ENCODE results near the gene ZFAND3.
A peak's percentile ranks its signal among the peaks of the same experiment; 100 is the strongest.

ZFAND3 gene

DNA sequence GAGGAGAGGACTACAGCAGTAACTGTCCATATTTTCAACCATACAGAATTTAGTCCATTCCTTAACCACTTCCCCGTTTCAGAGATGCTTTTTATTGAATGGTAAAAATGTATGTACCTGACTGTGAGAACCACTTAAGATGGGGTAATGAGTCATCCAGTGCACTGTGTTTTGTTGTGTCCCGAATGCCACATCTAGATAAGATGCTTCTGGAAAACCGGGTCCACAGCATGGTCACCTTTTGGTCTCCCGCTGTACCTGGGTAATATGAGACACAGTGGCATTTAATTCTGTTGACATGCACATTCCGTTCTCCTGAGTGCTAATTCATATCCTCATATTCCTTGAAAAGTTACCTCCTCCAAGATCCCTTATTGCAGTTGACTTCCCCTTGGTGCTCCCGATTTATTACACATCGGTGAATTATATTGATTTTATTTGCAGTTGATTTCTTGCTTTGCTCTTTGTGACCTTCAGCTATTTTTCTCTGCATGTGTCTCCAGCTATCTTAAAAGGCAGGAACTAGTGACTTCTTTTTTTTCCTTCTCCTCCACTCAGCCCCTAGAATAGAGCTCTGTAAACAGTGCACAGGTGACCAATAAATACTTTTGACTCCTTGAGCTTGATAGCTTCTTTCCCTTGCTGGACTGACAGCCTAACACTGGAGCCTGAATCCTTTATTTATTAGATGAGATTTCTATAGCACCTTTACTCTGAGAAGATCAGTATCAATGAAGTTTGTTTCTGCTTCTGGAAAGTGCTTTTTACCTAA is 314.6 kb downstream of the ZFAND3 start:
- DNase-seq (ENCODE audit: low spot score) = no peak

DNA sequence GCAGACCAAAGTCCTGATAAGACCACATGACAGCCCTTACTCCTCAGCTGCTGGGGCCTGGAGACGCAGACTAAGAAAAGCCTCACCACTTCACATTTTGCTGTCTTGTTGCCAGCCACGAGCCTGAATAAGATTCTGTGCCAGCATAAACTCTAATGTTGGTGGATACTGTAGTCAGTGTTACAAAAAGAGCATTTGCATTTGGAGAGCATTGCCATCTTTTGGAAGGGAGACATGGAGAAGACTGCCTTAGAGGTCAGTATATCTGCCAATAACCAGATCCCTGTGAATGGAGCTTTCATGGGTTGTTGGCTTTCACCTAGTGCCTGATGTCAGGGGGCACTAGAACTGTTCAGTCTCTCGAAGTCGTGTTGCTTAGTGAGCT is 315.2 kb downstream of the ZFAND3 start:
- no peak for DNase-seq (ENCODE audit: low spot score)

DNA sequence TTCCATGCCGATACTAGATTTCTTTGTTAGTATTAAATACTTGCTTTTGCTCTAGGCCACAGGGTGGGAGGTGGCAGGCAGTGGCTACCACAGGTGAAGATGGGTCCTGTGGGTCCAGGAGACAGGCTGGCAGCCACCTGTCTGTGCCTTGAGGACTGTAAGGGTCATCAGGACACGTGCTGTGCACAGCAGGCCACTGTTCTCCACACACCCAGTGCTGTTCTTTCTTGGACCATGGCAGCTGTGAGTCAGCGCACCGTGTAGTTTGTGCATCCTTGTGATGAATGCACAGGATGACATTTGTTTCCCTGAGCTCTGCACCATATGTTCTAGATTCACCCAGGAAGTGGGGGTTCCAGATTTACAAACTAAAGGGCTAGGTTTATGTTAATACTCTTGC is 317.0 kb downstream of the ZFAND3 start:
- no peak for DNase-seq (ENCODE audit: low spot score)

DNA sequence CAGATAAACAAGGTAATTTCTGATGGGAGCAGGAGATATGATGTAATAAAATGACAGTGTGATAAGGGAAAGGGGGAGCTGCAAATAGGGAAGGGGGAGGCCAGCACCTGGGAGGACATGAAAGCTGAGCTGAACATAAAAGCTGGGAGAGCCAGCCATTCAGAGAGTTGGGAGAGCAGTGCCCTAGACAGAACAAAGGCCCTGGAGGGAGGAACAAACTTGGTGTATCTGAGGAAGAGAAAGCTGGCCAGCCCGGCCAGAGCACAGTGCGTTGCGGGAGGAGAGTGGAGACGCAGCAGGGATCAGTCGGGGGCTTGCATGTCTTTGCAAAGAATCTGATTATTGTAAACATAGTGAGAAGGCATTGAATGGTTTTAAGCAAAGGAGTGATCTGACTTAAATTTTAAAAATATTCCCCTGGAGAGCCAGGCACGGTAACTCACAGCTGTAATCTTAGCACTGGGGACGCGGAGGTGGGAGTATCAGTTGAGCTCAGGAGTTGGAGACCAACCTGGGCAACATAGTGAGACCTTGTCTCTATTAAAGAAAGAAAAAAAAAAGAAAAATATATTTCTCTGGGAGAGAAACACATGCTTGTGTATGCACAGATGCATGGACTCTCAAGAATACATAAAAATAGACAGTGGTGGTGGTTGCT is 318.2 kb downstream of the ZFAND3 start:
- peak; percentile 29 for DNase-seq (ENCODE audit: low spot score)

DNA sequence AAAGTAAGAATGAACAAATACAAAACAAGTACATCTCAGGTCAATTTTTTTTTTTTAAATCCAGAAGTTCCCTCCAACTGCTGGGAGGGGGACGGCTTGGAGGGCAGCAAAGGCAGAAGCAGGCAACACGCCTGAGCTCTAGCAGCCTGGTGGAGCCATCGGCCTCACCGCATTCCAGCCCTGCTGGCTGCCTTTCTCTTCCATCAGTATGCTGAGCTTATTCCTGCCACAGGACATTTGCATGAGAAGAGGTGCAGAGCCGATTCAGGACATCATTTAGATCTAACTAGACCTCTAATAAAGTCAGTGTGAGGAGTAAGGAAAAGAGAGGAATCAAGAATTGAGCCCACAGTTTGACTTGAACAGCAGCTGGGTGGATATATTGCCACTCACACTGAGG is 318.8 kb downstream of the ZFAND3 start:
- no peak for DNase-seq (ENCODE audit: low spot score)

DNA sequence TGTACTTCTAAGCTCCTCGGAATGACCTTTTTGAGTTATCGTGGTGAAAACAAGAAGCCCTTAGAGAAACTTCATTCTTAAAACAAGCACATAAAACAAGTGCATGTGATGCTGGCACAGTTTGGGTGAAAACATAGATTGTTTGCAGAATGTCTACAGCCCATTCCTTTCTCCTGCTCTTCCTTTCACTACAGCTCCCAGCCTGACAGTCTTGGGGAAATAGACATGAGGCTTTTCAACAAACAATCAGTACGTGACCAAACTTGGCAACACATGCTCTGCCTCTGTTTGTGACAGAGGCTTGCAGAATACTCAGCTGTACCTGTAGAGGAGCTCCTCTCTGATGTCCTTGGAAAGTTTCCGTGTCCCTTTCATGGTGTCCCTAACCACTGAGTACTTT is 321.6 kb downstream of the ZFAND3 start:
- no peak for DNase-seq (ENCODE audit: low spot score)

DNA sequence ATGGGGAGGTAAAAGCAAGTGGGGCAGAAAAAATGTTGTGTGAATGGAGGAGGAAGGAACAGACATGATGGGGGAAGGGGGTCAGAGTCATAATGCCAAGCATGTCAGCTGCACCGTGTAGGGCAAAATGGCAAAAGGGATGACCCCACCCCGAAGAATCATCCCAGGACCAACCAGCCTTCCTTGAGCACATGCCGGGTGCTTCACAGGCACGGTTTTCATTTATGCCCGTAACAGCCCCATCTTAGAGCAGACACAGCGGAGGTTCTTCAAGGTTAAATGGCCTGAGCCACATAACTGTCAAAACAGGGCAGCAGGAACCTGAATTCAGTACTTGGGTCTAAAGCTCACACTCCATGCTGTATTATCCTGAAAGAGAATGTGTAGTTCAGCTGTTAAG is 322.2 kb downstream of the ZFAND3 start:
- DNase-seq (ENCODE audit: low spot score) = no peak

DNA sequence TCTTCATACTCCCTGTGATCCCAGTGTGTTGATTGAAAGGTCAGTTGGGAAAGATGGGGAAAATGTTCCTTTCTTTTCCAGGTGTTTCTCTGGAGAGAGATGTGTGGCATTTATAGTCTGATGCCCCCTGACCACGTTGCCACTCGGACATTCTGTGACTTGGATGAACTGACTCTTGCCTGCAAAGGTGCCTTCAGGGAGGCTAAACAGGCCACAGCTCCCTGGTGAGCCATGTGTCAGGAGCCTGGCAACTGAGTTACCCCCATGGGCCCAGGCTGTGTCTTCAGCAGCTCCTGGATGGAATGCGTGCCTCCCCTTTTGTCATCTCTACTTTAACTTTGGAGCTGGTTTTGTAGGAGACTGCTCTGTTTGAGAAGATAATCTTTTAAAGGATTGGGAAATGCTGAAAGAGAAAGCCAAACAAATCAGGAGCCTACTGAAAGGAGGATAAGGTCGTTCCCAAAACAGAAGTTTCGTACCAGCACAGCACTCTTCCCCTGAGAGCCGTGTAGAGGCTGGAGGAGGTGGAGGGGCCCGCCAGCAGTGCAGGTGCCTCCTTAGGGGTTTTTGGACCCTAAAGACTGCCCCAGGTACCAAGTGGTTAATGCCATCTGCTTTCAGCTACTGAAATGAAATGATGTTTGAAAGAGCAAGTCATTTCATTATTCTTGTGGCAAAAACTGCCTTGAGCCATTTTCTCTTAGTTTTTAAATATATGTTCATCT is 322.8 kb downstream of the ZFAND3 start:
- DNase-seq (ENCODE audit: low spot score) = no peak

DNA sequence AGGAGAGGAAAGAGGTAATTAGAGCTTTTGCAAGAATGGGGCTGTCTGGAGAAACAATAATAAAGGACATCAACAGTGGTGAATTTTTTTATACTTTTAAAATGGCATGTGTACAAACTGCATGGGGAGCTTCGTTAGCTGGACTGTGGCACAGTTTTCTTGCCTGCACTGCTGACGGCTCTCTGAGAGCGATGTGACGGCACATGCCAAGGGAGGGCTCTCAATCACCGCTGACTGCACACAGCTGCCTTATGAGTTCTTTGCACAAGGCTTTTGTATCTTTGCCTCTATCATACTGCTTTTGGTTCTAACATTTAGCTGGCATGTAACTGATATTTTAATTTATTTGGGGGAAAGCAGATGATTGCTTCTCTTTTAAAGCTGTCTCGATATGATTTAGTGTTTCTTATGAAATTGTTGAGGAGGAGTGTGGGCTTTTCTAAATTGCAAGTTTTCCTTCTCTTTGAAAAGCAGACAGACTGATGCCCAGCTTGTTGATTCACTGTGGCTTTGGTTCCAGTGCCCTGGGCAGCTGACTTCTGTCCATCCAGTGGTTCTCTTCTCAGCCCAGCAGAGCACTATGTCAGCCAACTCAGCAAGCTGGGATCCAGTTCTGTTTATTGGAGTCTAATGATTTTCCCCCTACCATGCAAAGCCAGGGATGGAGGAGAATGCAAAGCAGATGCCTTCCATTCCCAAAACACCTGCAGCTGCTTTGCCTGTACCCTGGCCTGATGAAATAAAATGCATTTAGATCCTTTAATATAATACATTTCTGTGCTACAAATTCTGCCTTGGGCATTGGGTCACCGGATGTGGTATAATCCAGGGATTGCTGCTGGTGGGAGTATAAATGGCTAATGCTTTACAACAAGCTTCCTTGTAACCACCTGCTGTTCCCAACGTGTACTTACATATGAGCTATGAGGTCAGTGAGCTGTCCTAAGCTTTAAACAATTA is 323.9 kb downstream of the ZFAND3 start:
- no peak for DNase-seq (ENCODE audit: low spot score)

DNA sequence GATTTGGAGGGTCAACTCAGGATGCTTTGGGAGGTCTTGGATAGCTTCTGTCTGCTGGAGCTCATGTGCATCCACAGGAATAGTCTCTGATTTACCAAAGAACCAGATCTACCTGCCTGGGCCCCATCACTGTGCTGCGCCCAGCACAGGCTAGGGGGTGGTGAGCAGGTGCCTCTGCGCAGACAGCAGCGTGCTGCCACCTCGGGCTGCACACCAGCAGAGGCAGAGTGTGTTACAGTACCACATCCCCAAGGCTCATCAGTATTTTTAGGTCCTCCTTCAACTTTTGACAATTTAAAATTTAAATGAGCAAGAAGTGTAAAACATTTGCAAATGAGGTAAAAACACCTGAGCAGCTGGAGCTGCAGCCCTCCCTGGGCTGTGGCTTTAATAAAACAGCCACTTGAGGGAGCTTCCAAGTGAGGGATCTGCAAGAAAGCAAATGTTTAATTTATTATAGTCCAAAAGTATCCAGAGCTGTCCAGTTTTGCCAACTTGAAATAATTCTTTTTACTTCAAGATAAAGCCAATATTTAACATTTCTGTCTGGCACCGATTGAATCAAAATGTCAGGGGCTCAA is 324.9 kb downstream of the ZFAND3 start:
- no peak for DNase-seq (ENCODE audit: low spot score)

DNA sequence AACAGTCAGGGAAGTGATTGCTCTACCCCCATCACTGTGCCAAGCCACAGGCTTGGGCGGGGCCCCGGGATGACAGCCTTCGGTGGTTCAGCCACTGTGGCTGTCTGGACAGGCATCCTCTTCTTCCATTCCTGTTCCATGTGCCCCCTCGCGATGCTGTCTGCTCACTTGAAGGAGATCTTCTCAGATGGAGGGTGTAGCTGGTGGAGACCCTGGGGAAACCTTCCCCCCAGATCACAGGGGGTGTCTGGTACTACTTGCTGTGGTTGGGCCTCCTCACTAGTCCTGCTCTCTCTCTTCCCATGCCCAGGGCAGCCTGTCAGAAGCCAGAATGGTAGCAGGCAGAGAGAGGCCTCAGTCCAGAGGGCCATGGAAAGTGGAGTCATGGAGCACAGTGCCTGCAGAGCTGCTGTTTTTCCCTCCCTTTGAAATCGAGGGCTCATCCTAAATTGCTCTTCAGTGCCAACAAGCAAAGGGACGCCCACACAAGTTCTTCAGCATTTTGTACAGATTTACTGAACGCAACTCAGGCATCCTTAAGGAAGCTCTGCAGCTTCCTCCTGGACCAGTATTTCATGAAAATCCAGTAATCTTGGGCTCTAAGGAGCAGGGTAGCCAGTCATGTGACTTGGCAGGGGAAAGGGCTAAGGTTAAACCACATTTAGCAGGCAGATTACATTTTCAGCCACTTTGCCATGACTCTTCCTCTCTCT is 326.6 kb downstream of the ZFAND3 start:
- DNase-seq (ENCODE audit: low spot score) = no peak

DNA sequence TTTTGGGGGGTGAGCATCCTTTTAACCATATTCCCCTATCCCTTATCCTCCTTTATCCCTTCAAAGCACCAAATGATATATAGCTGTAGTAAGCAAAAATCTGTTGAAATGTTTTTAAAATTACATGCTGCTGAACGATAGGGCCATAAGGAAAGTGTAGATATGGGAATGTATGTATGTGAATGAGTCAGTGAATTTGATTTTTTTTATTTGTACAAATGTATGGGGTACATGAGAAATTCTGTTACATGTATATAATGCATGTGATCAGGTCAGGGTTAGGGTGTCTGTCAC is 327.2 kb downstream of the ZFAND3 start:
- no peak for DNase-seq (ENCODE audit: low spot score)

DNA sequence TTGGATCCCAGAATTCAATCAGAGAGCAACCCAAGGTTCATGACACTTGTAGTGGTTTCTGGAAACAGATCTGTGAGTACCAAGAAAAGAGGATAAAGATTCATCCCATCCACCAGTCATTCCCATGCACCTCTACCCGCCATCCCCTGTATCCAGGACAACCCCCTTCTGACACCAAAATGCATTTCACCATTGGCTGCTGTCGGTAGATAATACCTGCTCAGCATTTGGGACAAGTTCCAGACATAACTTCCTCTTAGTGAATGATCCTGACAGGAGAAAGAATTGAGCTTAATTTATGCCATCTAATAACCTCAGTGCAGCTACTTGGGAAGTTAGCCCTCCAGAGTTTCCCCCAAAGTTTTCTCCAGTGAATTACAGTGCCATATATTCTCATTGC is 329.1 kb downstream of the ZFAND3 start:
- no peak for DNase-seq (ENCODE audit: low spot score)

DNA sequence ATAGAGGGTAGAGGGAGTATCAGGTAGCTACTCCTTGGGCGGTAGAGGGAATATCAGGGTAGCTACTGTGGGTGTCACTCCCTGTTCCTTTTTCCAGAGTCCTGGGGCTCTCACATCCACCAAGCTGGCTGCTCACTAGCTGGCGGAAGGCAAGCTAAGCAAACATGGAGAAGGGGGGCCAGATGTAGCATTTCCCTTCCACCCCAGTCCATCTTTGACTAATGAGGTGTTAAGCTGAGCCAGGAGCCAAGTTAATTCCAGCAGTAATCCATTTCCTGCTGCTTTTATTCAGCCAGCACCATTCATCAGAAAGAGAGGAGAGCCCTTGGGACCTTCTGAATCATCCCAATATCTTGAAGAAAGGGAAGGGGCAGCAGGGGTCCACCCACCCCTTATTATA is 330.0 kb downstream of the ZFAND3 start:
- no peak for DNase-seq (ENCODE audit: low spot score)

DNA sequence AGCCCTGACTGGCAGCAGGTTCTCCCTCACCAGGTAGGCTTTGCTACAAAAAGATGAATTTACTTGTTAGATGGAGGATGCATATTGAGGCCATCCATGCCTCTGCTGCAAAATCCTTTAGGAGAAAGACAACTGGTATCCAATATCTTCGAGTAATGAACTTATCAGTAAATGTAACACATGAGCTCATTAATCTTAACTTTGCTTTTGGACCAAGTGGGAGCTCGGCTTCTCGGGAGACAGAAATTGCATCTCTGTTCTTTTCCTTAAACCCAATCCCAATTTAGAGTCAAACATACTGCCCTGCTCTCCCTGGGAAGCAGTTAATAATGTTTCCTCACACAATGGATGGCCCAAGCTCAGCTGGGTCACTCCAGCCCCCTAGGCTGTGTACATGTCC is 330.5 kb downstream of the ZFAND3 start:
- no peak for DNase-seq (ENCODE audit: low spot score)

DNA sequence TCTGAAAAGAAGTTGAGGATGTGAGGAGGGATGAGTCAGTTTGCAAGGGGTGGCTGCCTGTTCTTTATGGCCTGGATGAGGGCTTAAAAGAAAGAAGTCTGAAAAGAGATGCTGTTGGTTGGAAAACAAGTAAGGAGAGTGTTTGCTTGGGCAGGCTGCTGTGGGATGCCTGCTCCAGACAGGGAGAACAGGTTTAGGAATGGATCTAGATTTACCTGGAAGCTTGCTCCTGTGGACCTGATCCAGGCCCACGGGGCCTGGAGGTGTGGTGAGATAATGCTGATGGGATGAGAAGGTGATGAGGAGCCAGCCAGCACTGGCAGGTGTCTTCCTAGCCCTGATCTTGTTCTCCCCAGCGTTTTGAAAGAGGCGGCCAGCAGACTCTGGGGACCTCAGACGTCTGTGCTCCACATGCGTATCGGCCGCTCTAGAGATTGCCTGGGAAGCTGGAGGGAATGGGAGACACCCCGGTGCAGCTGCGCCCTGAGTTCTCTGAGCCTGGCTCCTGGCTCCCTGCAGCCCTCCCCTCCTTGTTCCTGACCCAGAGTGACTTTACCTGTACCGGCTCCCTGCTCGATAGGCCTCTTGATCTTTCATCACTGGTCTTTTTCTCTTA is 331.3 kb downstream of the ZFAND3 start:
- DNase-seq (ENCODE audit: low spot score) = no peak

DNA sequence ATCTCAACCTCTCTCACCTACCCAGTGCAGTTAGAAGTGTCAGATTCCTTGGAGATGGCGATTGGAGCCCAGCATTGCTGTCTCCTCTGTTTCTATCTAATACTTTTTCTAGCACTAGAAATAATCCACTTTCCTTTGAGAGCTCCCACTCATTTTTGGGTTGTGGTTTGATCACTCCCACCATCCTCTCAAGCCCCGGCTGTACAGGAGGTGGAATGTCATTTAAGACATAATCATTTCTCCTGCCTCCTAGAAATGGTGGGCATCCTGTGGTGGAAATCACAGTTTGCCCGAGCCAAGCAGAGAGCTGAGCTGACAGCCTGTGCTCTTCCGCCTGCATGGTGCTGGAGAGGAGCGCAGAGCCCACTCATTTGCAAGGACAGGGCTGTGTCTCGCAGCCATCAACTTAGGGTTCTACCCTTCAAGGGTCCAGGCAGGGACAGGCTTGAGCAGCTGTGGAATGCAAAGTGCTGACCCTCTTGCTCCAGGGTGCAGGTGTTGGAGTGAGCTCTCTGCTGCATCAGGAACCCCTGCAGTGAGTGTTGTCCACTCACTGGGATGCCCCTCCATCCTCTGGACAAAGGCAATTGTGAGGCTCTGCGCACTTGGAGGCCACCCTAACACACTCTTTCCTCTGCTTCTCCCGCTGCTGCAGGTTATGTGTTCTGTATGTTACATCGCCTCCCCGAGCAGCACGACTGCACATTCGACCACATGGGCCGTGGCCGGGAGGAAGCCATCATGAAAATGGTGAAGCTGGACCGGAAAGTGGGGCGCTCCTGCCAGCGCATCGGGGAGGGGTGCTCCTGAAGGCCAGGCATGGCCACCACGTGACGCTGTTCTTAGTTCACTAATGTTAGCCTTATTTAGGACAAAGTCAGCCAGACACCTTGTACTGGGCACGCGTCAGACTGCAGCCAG is 332.3 kb downstream of the ZFAND3 start:
- DNase-seq (ENCODE audit: low spot score) = no peak

DNA sequence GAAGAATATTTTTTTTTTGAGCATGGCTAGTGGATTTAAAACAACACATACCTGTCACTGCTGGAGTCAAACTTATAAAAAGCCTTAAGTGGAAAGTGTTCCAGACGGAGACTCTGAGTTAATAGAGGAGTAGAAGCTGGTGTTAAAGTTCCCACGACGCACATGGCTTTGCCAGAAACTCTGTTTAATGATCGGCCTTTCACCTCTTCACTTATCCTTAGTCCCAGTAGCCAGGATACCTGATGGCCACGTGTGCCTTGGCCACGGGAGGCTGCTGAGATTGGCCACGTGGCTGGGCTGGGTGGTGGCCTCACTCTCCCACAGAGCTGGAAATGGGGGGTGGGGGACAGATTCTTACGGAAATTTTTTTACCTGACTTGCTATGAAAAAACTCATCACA is 333.1 kb downstream of the ZFAND3 start:
- no peak for DNase-seq (ENCODE audit: low spot score)

DNA sequence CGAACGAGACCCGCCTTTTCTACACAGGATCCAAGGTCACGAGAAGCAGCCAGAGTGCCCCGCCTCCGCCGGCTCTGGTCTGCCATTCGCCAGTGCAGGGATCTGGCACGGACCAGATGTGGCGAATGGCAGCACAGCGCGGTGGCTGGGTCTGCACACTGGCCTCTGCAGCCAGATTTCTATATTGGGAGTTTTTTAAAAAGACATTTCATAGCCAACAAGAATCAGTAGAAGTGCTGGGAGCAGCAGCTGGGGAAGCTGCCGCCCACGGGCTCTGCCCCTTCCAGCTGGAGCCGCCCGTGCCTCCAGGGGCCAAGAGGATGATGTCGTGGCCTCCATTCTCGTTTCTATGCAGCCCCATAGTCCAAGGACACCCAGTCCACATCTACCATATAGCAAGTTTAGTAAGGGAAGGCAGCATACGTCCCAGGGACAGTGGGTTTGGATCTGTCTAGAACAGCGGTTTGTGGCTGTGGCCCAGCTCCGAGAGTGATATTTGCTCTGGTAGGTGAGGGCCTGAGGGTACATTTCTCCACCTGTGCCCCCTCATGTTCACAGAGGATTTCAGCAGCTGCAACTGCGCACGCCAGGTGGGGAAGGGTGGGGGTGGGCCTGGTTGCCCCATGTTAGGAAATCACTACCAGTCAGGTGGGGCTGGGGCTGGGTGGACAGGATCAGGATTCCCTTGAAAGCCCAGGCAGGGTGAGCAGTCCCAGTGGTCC is 333.7 kb downstream of the ZFAND3 start:
- DNase-seq (ENCODE audit: low spot score) = no peak

All from SK-N-DZ (cell line).